ENCODE data around the gene EXPH5.

The EXPH5 gene

DNA sequence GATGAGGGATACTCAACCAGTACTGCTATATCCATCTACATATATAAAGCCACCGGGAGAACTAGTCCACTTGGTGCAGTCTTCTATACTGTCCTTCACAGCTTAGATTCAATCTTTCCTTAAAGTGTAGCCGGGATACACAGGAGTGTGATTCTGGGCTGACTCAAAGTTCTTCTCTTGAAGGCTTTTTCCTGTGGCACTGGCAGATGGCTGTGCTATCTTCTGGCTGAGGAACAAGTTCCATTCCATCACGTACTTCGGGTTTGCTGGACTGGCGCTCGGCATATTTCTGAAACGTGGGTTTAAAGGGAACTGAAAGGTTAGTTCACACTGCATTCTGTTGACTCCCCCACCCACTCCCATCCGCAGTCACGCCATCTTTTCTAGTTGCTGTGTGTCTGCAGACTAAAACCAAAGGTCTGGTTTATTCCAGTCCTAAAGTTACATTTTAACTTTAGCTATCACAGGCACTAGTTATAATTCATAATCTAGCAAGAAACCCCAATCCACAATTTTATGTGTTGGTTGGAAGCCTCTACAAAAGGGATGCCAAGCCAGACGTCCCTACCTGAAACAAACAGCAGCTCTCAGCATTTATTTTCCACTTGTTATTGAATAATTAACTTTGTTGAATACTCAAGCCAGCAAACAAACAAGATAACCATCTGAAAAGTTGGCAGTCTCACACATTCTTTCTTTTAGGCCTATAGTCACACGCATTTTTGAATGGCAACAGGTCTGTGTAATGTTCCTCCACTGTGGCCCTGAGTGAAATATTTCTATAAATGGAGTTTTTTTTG, 118.7 kb downstream of the EXPH5 start:
- Histone ChIP-seq H3K9ac (no peak overlapping the region), H3K9me3 (replicated peaks in 1 of 11) (no peaks in the 10 kb centered on the region), H3K4me3 (no peak overlapping the region), H3K4me1 (no peaks in the 10 kb centered on the region), H3K4me2 (no peak overlapping the region), H3K27me3 (no peaks in the 10 kb centered on the region), H4K20me1 (no peaks in the 10 kb centered on the region), H3K27ac (no peak overlapping the region), H3K36me3 (peaks cover 0 to 29% (median 14%) of the 10 kb centered on the region in 11 experiments; a peak in 12 of 22 replicates)
- TF ChIP-seq Cebpa-rat (IDR thresholded peaks at IDR 0.05), result no peak

- Histone ChIP-seq H4K20me1 (no peaks in the 10 kb centered on the region), H3K9me3 (replicated peaks in 1 of 11) (no peaks in the 10 kb centered on the region), H3K27me3 (no peaks in the 10 kb centered on the region), H3K4me3 (no peak overlapping the region), H3K4me1 (peaks cover 4 to 8% (median 6%) of the 10 kb centered on the region in 10 experiments; a peak in 15 of 20 replicates), H3K36me3 (peaks cover 0 to 28% (median 14%) of the 10 kb centered on the region in 11 experiments; a peak in 12 of 22 replicates), H3K27ac (no peak overlapping the region), H3K9ac (no peak overlapping the region), H3K4me2 (no peak overlapping the region)
- TF ChIP-seq Cebpa-rat (IDR thresholded peaks at IDR 0.05), result no peak
Observed at GRCh38 chr11:108472681-108473080, 120.9 kb downstream of the EXPH5 start.

DNA sequence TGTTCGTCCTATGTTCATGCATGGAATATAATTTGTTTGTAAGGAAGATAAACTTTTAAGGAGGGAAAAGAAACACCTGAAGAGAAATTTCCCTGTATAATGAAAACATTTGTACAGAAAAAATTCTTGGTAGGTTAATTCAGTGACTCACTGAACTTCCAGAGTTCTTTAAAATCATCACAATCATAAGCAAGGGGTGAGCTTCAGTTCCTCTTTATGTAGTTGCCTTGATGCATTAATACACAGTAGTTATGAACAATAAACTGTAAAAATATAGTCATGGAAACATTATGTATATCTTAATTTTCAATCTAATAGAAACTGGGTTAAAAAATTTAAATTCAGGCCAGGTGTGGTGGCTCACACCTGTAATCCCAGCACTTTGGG, 125.1 kb downstream of the EXPH5 start:
- H4K20me1 ChIP-seq, result no peaks in the 10 kb centered on the region
- no peaks in the 10 kb centered on the region for H3K9me3 ChIP-seq (replicated peaks in 1 of 11)
- H3K4me2 ChIP-seq, result peak overlapping the region in 4 of 11 experiments; percentile 82 to 90 (median 86); a peak in 6 of 22 replicates
- peaks cover 0 to 4% (median 0%) of the 10 kb centered on the region in 11 experiments; a peak in 1 of 22 replicates for H3K36me3 ChIP-seq
- H3K9ac ChIP-seq, result no peak overlapping the region
- H3K4me3 ChIP-seq, result no peak overlapping the region
- H3K27ac ChIP-seq, result peak overlapping the region in 1 of 11 experiments; percentile 92; a peak in 1 of 22 replicates
- H3K27me3 ChIP-seq, result no peaks in the 10 kb centered on the region
- TF ChIP-seq Cebpa-rat (IDR thresholded peaks at IDR 0.05), result no peak
- H3K4me1 ChIP-seq, result peaks cover 13 to 28% (median 24%) of the 10 kb centered on the region in 10 experiments

- Histone ChIP-seq H3K27ac (peak within 1 kb of the TSS; percentile 86 to 98 (median 92)), H3K4me1 (peaks cover 13 to 28% (median 24%) of the 10 kb centered on the region in 10 experiments)
- no peak for TF ChIP-seq Cebpa-rat (IDR thresholded peaks at IDR 0.05)
Observed at GRCh38 chr11:108467091-108467823, 126.3 kb downstream of the EXPH5 start, which contains the start of gene C11orf65. Gene C11orf65, minus strand, starts transcription at chr11:108467529. Its CDS starts 5,970 bp downstream, at chr11:108461559.

DNA sequence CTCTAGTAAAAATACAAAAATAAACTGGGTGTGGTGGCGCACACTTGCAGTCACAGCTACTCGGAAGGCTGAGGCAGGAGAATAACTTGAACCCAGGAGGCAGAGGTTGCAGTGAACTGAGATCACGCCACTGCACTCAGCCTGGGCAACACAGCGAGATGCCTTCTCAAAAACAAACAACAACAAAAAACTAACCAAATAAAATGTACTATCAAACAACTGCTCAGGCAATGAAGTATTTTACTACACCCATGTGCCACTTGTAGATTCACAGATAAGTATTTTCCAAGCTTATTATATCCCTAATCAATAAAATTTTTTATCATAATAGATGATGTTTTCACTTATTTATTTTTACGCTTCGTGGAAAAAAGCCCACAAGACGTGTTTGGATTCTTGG, 127.2 kb downstream of the EXPH5 start:
- peak overlapping the region; percentile 86 to 96 (median 90) for H3K9ac ChIP-seq
- peaks cover 13 to 28% (median 24%) of the 10 kb centered on the region in 10 experiments for H3K4me1 ChIP-seq
- H3K27me3 ChIP-seq, result no peaks in the 10 kb centered on the region
- H3K4me2 ChIP-seq, result peak overlapping the region; percentile 59 to 90 (median 80)
- no peaks in the 10 kb centered on the region for H4K20me1 ChIP-seq
- H3K4me3 ChIP-seq, result peak overlapping the region; percentile 61 to 76 (median 70)
- no peak for TF ChIP-seq Cebpa-rat (IDR thresholded peaks at IDR 0.05)
- no peaks in the 10 kb centered on the region for H3K36me3 ChIP-seq
- H3K9me3 ChIP-seq (replicated peaks in 1 of 11), result no peaks in the 10 kb centered on the region
- H3K27ac ChIP-seq, result peak overlapping the region; percentile 86 to 98 (median 92)

More at GRCh38 chr11:108467091-108467823, 126.3 kb downstream of the EXPH5 start, which contains the start of gene C11orf65:
- Histone ChIP-seq H3K9ac (peak within 1 kb of the TSS; percentile 86 to 96 (median 90)), H3K9me3 (replicated peaks in 1 of 11) (no peaks in the 10 kb centered on the region), H3K27me3 (no peaks in the 10 kb centered on the region), H4K20me1 (no peaks in the 10 kb centered on the region), H3K4me2 (peak within 1 kb of the TSS; percentile 59 to 90 (median 80)), H3K4me3 (peak within 1 kb of the TSS; percentile 61 to 76 (median 70)), H3K36me3 (no peaks in the 10 kb centered on the region)
